ENCODE measurements around the gene RAN. TPM values are rescaled to one million over a fixed set of nuclear protein-coding genes. Genes with fewer than 3 reads are reported as not detected.
A peak's percentile ranks its signal among the peaks of the same experiment; 100 is the strongest.
"Not testable (repeated sequence)": the region's sequence is repeated elsewhere in the genome, so short reads cannot be mapped to it uniquely, and the experiment has no call there.

The RAN gene
- total and polyA plus RNA-seq, 7 donors = 160 to 509 (median 186) TPM

GRCh38 chr12:130859161-130859560, 12.7 kb upstream of the RAN start:
- TF ChIP-seq POLR2AphosphoS5 (IDR thresholded peaks at IDR 0.05) = no peak
- TF ChIP-seq, protein P1, sequence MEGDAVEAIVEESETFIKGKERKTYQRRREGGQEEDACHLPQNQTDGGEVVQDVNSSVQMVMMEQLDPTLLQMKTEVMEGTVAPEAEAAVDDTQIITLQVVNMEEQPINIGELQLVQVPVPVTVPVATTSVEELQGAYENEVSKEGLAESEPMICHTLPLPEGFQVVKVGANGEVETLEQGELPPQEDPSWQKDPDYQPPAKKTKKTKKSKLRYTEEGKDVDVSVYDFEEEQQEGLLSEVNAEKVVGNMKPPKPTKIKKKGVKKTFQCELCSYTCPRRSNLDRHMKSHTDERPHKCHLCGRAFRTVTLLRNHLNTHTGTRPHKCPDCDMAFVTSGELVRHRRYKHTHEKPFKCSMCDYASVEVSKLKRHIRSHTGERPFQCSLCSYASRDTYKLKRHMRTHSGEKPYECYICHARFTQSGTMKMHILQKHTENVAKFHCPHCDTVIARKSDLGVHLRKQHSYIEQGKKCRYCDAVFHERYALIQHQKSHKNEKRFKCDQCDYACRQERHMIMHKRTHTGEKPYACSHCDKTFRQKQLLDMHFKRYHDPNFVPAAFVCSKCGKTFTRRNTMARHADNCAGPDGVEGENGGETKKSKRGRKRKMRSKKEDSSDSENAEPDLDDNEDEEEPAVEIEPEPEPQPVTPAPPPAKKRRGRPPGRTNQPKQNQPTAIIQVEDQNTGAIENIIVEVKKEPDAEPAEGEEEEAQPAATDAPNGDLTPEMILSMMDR (IDR thresholded peaks at IDR 0.05) = no peak
- TF ChIP-seq EP300 (IDR thresholded peaks at IDR 0.05) = no peak
- TF ChIP-seq POLR2A (IDR thresholded peaks at IDR 0.05) = no peak
- no peaks in the 10 kb centered on the region for H3K4me1 ChIP-seq
- WGBS, 2 donors = 92 to 94% methylated on average over 6 of the region's 6 CpGs
- intact Hi-C loops (cut with DNase I) = no loop called here
- H3K4me3 ChIP-seq = no peak overlapping the region
- H3K36me3 ChIP-seq = no peaks in the 10 kb centered on the region
- DNase-seq = peak; percentile 46
- no peaks in the 10 kb centered on the region for H3K27me3 ChIP-seq
- H3K27ac ChIP-seq = no peak overlapping the region
- H3K9me3 ChIP-seq = peaks cover 0 to 2% (median 1%) of the 10 kb centered on the region in 4 donors

GRCh38 chr12:130860311-130860710, 11.6 kb upstream of the RAN start:
- Histone ChIP-seq H3K4me1 (no peaks in the 10 kb centered on the region), H3K4me3 (no peak overlapping the region), H3K27ac (no peak overlapping the region), H3K27me3 (no peaks in the 10 kb centered on the region), H3K36me3 (no peaks in the 10 kb centered on the region), H3K9me3 (peaks cover 0 to 2% (median 1%) of the 10 kb centered on the region in 4 donors)
- 92 to 93% methylated on average over 9 of the region's 9 CpGs for WGBS, 2 donors
- intact Hi-C loops (cut with DNase I) = no loop called here
- peak; percentile 32 for DNase-seq
- TF ChIP-seq POLR2AphosphoS5 (IDR thresholded peaks at IDR 0.05) (no peak), POLR2A (IDR thresholded peaks at IDR 0.05) (no peak), EP300 (IDR thresholded peaks at IDR 0.05) (no peak)
- TF ChIP-seq, protein P1 (IDR thresholded peaks at IDR 0.05) = no peak

DNA sequence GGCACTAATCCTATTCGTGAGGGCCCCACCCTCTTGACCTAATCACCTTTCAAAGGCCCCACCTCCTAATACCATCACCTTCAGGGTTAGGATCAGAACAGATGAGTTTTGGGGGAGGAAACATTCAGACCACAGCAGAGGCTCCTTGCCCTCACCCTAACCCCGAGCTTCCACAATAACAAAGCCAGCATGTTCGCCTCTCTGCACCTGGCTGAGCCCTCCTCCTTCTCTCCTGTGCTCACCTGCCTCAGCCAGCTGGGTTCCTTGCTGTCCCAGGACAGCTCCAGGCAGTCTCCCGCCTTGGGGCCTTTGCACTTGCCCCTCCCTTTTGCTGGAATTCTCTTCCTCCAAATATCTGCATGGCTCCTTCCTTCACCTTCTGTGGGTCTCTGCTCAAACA, 9.7 kb upstream of the RAN start:
- intact Hi-C loops (cut with DNase I) = no loop called here
- H3K36me3 ChIP-seq = no peaks in the 10 kb centered on the region
- DNase-seq = peak; percentile 41
- H3K27me3 ChIP-seq = no peaks in the 10 kb centered on the region
- no peaks in the 10 kb centered on the region for H3K4me1 ChIP-seq
- no peak overlapping the region for H3K4me3 ChIP-seq
- no peak overlapping the region for H3K27ac ChIP-seq
- WGBS, 2 donors = 67 to 87% methylated on average over 4 of the region's 4 CpGs
- TF ChIP-seq POLR2AphosphoS5 (IDR thresholded peaks at IDR 0.05) (no peak), EP300 (IDR thresholded peaks at IDR 0.05) (no peak), POLR2A (IDR thresholded peaks at IDR 0.05) (no peak)
- TF ChIP-seq, protein P1 (IDR thresholded peaks at IDR 0.05) = no peak
- H3K9me3 ChIP-seq = peaks cover 0 to 1% (median 0%) of the 10 kb centered on the region in 4 donors

DNA sequence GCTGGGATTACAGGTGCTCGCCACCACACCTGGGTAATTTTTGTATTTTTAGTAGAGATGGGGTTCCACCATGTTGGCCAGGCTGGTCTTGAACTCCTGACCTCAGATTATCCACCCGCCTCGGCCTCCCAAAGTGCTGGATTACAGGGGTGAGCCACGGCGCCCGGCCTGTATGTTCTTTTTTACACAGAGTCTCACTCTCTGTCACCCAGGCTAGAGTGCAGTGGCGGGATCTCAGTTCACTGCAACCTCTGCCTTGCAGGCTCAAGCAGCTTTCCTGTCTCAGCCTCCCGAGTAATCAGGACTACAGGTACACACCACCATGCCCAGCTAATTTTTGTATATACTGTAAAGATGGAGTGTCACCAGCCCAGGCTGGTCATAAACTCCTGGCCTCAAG, 9.1 kb upstream of the RAN start:
- H3K27ac ChIP-seq; H3K4me1 ChIP-seq; intact Hi-C loops (cut with DNase I); H3K36me3 ChIP-seq; H3K27me3 ChIP-seq; H3K4me3 ChIP-seq; H3K9me3 ChIP-seq: not testable (repeated sequence)
- WGBS, 2 donors = 92 to 94% methylated on average over 8 of the region's 8 CpGs
- peak; percentile 27 for DNase-seq

DNA sequence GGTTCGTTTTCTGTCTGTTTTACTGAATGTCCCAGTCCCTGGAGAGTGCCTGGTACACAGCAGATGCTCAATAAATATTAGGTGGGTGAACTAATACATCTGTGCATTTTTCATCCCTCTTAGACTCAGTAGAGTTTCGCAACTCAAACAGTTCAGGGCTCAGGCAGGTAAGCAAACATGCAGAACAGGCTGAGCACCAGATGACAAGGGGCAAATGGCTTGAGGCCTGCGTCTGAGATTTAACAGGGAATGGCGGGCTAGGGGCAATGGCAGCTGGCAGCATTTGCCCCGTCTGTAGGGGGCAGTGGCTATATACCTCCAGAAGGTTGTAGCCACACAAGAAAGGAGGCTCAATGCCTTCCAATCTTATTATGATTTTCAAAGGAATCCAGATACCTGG, 8.6 kb upstream of the RAN start:
- 79 to 89% methylated on average over 5 of the region's 5 CpGs for WGBS, 2 donors
- Histone ChIP-seq H3K27ac (no peak overlapping the region), H3K27me3 (no peaks in the 10 kb centered on the region), H3K4me1 (no peaks in the 10 kb centered on the region), H3K9me3 (no peaks in the 10 kb centered on the region), H3K4me3 (no peak overlapping the region), H3K36me3 (no peaks in the 10 kb centered on the region)
- peak; percentile 9 for DNase-seq
- TF ChIP-seq, protein P1 (IDR thresholded peaks at IDR 0.05) = no peak
- TF ChIP-seq POLR2A (IDR thresholded peaks at IDR 0.05) (no peak), EP300 (IDR thresholded peaks at IDR 0.05) (no peak), POLR2AphosphoS5 (IDR thresholded peaks at IDR 0.05) (no peak)
- intact Hi-C loops (cut with DNase I) = no loop called here

All from sigmoid colon (tissue), 7 donors.